WTC11 (cell line): Measurements from ENCODE around the gene TBX5. TPM values are rescaled to one million over a fixed set of nuclear protein-coding genes. Genes with fewer than 3 reads are reported as not detected.

Experiments
- ATAC-seq: fragments of 200-7000 bp; cut with Tn5 transposase; 2 replicates; pipeline ENCODE4 v1.10.0; 2021; ENCODE audit warnings: mild to moderate bottlenecking, moderate library complexity
- CTCF ChIA-PET: fragments of 300-600 bp; sonication (Branson Sonifier 250); formaldehyde crosslinking; loops from one replicate; lab custom pipeline; 2021; ENCODE audit warnings: antibody characterized with exemption; lab: Charles Lee
- POLR2A ChIA-PET: fragments of 350-600 bp; sonication (Branson Sonifier 250); formaldehyde crosslinking; loops from one replicate; lab custom pipeline; 2021; ENCODE audit warnings: antibody characterized with exemption; lab: Charles Lee
- DNase-seq: peaks from one replicate; pipeline ENCODE4 v3.0.0; 2021; ENCODE audit warnings: low spot score
- H3K27ac Mint-ChIP-seq: 2 replicates; pipeline ENCODE4 v1.8.0; 2021; ENCODE audit warnings: mixed read lengths
- H3K27me3 Mint-ChIP-seq: 2 replicates; pipeline ENCODE4 v1.8.0; 2021; ENCODE audit warnings: low read depth, mild to moderate bottlenecking, moderate library complexity, mixed read lengths
- H3K36me3 Mint-ChIP-seq: 2 replicates; pipeline ENCODE4 v1.8.0; 2021; ENCODE audit warnings: mixed read lengths
- H3K4me1 Mint-ChIP-seq: 2 replicates; pipeline ENCODE4 v1.8.0; 2022; ENCODE audit warnings: mixed read lengths
- H3K4me3 Mint-ChIP-seq: 2 replicates; pipeline ENCODE4 v1.8.0; 2021; ENCODE audit warnings: mild to moderate bottlenecking, moderate library complexity, mixed read lengths
- H3K9me3 Mint-ChIP-seq: 2 replicates; pipeline ENCODE4 v1.8.0; 2021; ENCODE audit warnings: mixed read lengths
- FOXJ3 ChIP-seq: sonication (generic); formaldehyde crosslinking; IDR thresholded peaks from 2 replicates; pipeline ENCODE4 v1.9.0; 2021; ENCODE audit warnings: missing genetic modification reagents, mild to moderate bottlenecking, borderline replicate concordance
- FOXP1 ChIP-seq: sonication (generic); formaldehyde crosslinking; IDR thresholded peaks from 2 replicates; pipeline ENCODE4 v1.8.0; 2022; ENCODE audit warnings: missing genetic modification reagents, mild to moderate bottlenecking, moderate library complexity, borderline replicate concordance
- HMGXB4 ChIP-seq: sonication (generic); formaldehyde crosslinking; IDR thresholded peaks from 2 replicates; pipeline ENCODE4 v1.8.1; 2023; ENCODE audit warnings: mild to moderate bottlenecking, moderate library complexity, missing genetic modification reagents
- NFE2L1 ChIP-seq: sonication (generic); formaldehyde crosslinking; IDR thresholded peaks from 2 replicates; pipeline ENCODE4 v1.8.1; 2023; ENCODE audit warnings: missing genetic modification reagents
- OVOL2 ChIP-seq: fragments of 250-450 bp; sonication (Bioruptor Pico); IDR thresholded peaks from 2 replicates; pipeline ENCODE4 v1.9.0; 2021; ENCODE audit warnings: mild to moderate bottlenecking, borderline replicate concordance
- PRDM15 ChIP-seq: sonication (generic); formaldehyde crosslinking; IDR thresholded peaks from 2 replicates; pipeline ENCODE4 v1.8.0; 2022; ENCODE audit warnings: missing genetic modification reagents
- ZNF121 ChIP-seq: sonication (generic); formaldehyde crosslinking; IDR thresholded peaks from 2 replicates; pipeline ENCODE4 v1.8.0; 2023; ENCODE audit warnings: missing genetic modification reagents
- ZNF263 ChIP-seq: sonication (generic); formaldehyde crosslinking; IDR thresholded peaks from 2 replicates; pipeline ENCODE4 v1.8.1; 2022; ENCODE audit warnings: low read depth, mild to moderate bottlenecking, moderate library complexity, missing genetic modification reagents
- ZNF396 ChIP-seq: fragments of 250-450 bp; sonication (Bioruptor Pico); IDR thresholded peaks from 2 replicates; pipeline ENCODE4 v1.8.0; 2021; ENCODE audit warnings: mild to moderate bottlenecking, moderate library complexity, borderline replicate concordance
- total RNA-seq: library from RNA; stranded (reverse); gene quantifications from 3 replicates; pipeline ENCODE4 v1.2.3, GENCODE V29; 2021
- TF ChIP-seq, protein P1 (sequence below): sonication (generic); formaldehyde crosslinking; IDR thresholded peaks from 2 replicates; pipeline ENCODE4 v1.8.1; 2022; ENCODE audit warnings: mild to moderate bottlenecking, moderate library complexity, missing genetic modification reagents
- TF ChIP-seq, protein P2 (sequence below): sonication (generic); formaldehyde crosslinking; IDR thresholded peaks from 2 replicates; pipeline ENCODE4 v1.8.0; 2022; ENCODE audit warnings: mild to moderate bottlenecking, missing genetic modification reagents
- TF ChIP-seq, protein P3 (sequence below): sonication (generic); formaldehyde crosslinking; IDR thresholded peaks from 2 replicates; pipeline ENCODE4 v1.8.1; 2023; ENCODE audit warnings: mild to moderate bottlenecking, missing genetic modification reagents, borderline replicate concordance

The TBX5 gene
- total RNA-seq, 1 experiment from 2014 or later: 0.33 TPM

DNA sequence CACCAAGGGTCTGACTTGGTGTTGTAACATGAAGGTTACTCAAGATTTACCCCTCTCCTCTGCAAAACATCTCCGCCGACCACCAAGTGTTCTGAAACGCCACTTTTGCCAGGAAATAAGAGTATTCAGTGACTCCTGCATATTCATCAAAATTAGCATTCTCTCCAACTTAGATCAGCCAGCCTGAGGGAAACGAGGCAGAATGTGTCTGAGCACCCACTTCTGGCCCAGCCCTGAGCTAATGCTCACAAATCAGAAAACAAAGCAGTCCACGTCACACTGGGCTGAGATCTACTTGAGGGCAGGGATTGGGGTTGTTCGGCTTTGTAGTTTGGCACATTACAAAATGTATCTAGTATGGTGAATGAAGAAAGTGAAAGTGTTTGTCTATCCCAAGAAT is 64.3 kb downstream of the TBX5 start (continued):
- TF ChIP-seq, protein P1, sequence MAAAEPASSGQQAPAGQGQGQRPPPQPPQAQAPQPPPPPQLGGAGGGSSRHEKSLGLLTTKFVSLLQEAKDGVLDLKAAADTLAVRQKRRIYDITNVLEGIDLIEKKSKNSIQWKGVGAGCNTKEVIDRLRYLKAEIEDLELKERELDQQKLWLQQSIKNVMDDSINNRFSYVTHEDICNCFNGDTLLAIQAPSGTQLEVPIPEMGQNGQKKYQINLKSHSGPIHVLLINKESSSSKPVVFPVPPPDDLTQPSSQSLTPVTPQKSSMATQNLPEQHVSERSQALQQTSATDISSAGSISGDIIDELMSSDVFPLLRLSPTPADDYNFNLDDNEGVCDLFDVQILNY (CRISPR knock-in tag): no peak
- TF ChIP-seq, protein P2, sequence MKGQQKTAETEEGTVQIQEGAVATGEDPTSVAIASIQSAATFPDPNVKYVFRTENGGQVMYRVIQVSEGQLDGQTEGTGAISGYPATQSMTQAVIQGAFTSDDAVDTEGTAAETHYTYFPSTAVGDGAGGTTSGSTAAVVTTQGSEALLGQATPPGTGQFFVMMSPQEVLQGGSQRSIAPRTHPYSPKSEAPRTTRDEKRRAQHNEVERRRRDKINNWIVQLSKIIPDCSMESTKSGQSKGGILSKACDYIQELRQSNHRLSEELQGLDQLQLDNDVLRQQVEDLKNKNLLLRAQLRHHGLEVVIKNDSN (CRISPR knock-in tag): no peak
- no peak for TF ChIP-seq FOXJ3 (CRISPR knock-in tag)

- no peak overlapping the region for H3K27ac Mint-ChIP-seq
- CTCF ChIA-PET: interaction anchor here (1.2 kb wide), 1 partner anchor 16 kb away, joined by 3 read pairs; no protein-coding TSS in a partner anchor
- TF ChIP-seq ZNF263 (no peak), PRDM15 (no peak), ZNF396 (CRISPR knock-in tag) (no peak), ZNF121 (CRISPR knock-in tag) (no peak), FOXP1 (no peak), HMGXB4 (CRISPR knock-in tag) (no peak), OVOL2 (CRISPR knock-in tag) (no peak), NFE2L1 (CRISPR knock-in tag) (no peak)
- TF ChIP-seq, all 79 proteins: peak for 0
- POLR2A ChIA-PET: no interaction called here
- H3K36me3 Mint-ChIP-seq: peaks cover 10% of the 10 kb centered on the region
- H3K27me3 Mint-ChIP-seq: peaks cover 4% of the 10 kb centered on the region
- H3K9me3 Mint-ChIP-seq: peaks cover 12% of the 10 kb centered on the region
- ATAC-seq (no peak), DNase-seq (no peak)
- no peak overlapping the region for H3K4me3 Mint-ChIP-seq
- peaks cover 39% of the 10 kb centered on the region for H3K4me1 Mint-ChIP-seq
These were observed 65.7 kb downstream of the TBX5 start for GRCh38 chr12:114340231-114340630.

GRCh38 chr12:114339626-114340025 is 66.3 kb downstream of the TBX5 start:
- DNase-seq (no peak), ATAC-seq (no peak)
- Mint-ChIP-seq H3K27ac (no peak overlapping the region), H3K36me3 (peaks cover 10% of the 10 kb centered on the region), H3K4me1 (peaks cover 45% of the 10 kb centered on the region), H3K9me3 (peaks cover 12% of the 10 kb centered on the region), H3K27me3 (peaks cover 4% of the 10 kb centered on the region), H3K4me3 (no peak overlapping the region)
- TF ChIP-seq, protein P3, sequence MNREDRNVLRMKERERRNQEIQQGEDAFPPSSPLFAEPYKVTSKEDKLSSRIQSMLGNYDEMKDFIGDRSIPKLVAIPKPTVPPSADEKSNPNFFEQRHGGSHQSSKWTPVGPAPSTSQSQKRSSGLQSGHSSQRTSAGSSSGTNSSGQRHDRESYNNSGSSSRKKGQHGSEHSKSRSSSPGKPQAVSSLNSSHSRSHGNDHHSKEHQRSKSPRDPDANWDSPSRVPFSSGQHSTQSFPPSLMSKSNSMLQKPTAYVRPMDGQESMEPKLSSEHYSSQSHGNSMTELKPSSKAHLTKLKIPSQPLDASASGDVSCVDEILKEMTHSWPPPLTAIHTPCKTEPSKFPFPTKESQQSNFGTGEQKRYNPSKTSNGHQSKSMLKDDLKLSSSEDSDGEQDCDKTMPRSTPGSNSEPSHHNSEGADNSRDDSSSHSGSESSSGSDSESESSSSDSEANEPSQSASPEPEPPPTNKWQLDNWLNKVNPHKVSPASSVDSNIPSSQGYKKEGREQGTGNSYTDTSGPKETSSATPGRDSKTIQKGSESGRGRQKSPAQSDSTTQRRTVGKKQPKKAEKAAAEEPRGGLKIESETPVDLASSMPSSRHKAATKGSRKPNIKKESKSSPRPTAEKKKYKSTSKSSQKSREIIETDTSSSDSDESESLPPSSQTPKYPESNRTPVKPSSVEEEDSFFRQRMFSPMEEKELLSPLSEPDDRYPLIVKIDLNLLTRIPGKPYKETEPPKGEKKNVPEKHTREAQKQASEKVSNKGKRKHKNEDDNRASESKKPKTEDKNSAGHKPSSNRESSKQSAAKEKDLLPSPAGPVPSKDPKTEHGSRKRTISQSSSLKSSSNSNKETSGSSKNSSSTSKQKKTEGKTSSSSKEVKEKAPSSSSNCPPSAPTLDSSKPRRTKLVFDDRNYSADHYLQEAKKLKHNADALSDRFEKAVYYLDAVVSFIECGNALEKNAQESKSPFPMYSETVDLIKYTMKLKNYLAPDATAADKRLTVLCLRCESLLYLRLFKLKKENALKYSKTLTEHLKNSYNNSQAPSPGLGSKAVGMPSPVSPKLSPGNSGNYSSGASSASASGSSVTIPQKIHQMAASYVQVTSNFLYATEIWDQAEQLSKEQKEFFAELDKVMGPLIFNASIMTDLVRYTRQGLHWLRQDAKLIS (CRISPR knock-in tag): no peak
- ChIA-PET CTCF (interaction anchor here (1.2 kb wide), 1 partner anchor 16 kb away, joined by 3 read pairs; no protein-coding TSS in a partner anchor), POLR2A (no interaction called here)
